GM19372 (cell line): ENCODE measurements around the gene AQP3.
"Not testable (repeated sequence)": the region's sequence is repeated elsewhere in the genome, so short reads cannot be mapped to it uniquely, and the experiment has no call there.

Experiments used
- ATAC-seq: cut with Tn5 transposase; IDR thresholded peaks from one replicate; pipeline ENCODE4 v1.9.1; 2021; ENCODE audit warnings: mild to moderate bottlenecking, low read depth, moderate library complexity; ENCODE audit not compliant: unreplicated experiment

AQP3 gene

DNA sequence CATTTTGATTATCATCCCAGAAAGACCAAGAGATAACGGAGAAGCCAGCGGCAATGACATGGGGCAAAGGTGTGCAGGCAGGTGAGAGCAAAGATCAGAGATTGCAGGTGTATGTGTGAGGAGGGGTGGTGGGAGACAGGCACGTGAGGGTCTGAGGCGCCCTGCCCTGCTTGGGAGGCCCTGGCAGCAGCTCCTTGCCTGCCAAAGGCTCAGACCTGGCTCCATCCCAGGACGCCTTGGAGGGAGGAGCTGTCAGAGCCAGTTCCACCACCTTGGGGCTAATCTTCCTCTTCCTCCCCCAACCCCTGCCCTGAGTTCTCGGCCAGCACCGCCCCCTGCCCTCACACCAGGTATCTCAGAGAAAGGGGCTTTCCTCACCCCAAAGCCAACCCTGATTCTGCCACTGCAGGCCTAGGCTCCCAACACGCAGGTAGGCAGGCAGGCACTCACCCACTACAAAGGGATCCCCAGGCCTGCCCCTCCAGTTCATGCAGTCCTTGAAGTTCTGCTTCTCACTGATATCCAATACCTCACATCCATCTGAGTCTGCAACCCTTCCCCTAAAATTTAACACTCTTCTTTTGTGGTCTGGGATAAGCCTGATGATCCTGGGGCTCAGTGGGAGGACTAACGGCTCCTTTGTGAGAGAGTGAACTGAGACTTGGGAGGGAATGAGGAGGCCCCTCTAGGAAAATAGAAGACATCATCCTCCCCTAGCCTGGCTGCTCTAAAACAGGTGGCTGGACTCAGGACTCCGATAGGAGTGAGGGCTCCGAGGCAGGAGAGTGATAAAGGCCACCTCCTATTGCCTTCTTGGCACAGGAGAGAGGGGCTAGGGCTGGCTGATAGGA, 1.8 kb downstream of the AQP3 start:
- ATAC-seq, result no peak

DNA sequence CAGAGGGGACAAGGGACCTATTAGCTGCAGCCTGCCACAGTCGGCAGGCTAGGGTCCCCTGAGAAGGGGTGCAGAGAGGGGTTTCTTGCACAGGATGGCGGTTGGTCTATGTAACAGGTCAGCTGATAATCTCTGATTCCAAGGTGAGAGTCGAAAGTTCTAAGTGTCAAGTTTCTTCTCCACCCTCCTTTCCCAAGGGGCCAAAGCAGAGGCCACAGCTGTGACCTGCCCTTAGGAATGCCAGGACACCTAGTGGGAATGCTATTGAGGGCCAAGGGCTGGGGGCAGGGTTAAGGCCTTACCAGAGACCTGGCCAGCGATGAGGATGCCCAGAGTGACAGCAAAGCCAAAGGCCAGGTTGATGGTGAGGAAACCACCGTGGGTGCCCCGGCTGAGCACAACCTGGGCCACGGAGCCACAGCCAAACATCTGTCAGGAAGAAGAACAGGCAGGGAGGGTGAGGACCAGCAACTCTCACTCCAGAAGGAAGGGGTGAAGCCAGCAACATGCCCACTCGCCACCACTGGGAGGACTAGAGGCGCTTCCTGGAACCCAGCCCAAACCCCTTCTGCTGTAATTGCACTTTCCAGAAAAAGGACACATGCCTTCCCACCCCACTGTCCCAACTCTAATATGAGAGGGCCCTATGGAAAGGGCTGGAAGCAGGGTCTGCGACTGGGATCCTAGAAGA, 3.8 kb downstream of the AQP3 start:
- no peak for ATAC-seq

DNA sequence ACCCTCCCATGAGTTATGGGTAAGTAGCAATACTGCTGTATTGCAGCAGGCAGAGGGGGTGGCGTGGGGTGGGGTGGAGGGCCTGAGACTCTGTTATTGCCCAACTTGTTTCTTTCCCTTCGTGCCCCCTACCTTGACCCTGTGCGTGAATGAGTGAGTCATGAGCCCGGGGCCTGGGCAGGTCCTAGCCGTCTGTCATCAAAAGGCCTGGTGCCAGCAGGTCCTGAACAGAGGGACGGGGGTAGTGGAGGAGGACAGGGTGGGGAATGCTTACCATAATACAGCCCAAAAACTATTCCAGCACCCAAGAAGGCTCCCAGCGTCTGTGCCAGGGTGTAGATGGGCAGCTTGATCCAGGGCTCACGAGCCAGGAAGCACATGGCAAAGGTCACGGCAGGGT, 4.3 kb downstream of the AQP3 start:
- no peak for ATAC-seq

DNA sequence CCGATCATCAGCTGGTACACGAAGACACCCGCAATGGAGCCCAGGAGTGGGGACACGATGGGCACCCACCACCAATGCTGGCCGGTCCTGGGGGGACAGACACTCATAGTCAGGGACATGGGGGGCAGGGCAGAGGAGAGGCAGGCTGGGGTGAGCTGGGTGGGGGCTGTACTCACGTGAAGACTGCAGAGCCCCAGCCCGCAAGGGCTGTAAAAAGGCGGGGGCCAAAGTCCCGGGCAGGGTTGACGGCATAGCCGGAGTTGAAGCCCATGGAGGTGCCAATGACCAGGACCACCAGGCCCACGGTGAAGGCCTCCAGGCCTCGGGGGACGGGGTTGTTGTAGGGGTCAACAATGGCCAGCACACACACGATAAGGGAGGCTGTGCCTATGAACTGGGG, 5.3 kb downstream of the AQP3 start:
- no peak for ATAC-seq

DNA sequence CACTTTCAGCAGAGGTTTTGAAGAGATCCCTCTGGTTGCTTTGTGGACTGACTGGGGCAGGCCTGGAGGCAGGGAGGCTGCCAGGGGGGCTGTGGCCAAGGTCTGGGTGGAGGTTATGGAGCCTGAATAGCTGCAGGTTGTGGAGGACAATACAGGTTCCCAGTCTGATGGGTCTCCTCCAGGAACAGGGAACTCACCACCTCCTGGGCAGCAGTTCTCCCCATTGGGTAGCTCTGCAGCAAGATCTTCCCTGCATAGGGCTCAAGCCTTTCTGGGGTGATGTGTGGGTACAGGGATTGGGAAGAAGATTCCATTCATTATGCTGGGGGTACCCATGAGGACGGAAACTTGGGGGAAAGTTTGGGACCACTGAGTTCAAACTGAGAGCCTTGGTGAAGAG, 6.8 kb downstream of the AQP3 start:
- no peak for ATAC-seq

DNA sequence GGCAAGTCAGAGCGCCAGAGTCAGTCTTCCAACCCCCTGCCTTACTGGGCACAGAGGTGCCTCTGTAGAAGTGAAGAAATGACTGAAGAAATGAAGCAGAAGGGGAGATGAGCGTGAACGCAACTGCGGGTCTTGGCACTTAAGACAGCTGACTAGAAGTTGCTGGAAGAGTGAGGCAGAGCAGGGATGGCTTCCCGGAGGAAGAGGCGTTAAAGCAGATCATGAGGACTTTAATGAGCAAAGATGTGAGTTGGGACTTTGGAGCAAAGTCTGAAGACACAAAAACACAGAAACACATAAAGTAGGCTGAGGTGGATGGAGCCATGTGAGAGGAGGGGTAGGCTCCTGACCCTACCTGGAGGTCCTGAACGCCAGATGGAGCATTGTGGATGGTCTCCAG, 7.2 kb downstream of the AQP3 start:
- ATAC-seq, result no peak

DNA sequence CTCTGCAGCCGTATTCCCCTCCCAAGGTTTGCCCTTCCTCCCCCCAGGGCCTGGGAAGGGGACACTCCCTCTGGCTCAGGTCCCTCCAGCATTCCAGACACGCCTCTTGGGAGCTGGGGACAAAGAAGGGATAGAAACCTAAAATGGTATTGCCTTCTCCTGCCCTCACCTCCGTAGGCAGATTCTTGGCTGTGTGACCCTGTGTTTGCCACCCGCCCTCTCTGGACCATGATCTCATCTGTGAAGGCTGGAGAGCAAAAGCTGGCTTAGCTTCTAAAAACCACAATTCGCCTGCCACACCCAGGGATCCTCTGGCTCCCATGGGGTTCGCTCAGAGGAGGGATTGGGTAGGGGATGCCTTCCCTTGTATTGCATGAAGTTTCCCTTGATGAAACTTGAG, 7.7 kb downstream of the AQP3 start:
- no peak for ATAC-seq

DNA sequence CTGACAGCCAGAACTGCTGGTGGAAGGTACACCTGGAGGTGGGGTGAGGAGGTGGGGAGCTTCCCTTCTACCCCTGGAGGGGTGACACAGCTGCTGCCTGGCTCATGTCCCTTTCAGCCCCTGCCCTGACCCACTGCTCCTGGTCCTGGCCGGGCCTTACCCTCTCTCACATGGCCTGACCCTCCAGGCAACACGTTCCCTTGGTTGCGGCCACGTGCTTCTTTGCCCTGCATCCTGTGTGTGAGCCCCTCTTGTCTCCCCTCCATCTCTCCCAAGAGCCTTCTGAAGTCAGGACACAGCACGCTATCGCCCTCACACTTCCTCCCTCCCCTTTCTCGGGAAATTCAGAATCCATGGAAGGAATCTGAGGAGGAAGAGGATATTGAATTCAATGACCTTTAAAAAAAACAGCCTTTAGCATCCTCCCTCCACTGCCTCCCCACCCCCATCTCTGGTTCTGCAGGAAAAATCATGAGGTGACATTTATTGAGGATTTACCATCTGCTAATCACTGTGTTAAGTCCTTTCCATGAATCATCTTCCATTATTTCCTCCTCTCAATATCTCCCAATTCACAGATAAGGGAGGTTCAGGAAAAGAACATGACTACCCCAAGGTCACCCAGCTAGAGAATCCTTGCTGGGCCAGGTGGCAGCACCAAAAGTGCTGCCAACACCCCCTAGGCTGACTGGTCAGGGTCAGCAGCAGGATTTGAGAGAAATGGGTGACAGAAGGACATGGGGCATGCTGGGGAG, 8.3 kb downstream of the AQP3 start:
- no peak for ATAC-seq

DNA sequence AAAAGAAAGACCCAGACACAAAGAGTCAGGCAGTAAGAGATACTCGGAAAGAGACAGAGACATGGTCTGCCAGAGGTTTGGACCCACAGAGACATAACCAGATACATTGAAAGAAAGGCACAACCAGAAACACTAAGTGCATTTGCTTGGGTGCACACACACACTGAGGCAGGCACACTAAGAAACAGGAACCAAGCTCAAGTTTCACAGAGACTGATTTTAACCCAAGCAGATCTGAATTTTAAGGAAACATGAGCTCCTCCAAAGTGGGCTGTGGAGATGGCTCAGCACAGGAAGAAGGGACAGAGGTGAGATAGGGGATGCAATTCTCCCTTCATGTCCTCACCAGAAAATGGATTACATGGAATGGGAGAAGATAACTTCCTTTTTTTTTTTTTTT, 9.5 kb downstream of the AQP3 start:
- ATAC-seq, result no peak

DNA sequence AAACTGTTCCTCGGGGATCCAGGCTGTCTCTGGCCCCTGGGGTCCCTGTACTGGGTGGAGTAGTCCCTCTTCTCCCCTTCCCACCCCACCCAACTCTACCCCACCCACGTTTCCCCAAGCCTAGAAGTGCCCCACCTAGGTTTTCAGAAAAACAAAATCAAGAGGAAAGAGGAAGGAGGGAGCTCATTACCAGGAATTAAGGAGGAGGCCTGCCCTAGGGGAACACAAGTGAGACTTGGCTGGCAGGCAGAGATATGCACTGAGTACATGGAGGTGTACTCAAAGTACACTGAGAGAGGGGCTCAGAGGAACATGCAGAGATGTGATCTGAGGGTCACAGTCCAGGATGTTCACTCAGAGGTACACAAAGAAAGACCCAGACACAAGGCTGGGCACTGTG, 10.2 kb downstream of the AQP3 start:
- no peak for ATAC-seq

DNA sequence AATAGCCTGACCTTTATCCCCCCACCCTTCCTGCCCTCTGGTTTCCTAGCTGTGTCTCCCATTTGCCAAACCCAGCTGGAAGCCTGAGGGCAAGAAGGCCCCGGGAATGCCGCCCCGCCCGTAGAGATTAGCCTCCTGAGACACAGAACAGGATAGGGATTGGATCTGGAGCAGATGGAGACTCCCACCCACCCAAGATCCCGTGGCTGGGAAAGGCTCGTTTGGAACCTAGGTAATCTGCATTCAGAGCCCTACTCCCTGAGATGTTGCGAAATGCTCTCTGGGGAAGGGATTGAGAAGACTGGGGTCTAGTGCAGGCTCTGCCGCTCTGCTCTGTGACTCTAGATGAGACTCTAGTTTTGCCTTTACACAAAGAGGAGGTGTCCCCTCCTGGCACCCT, 10.9 kb downstream of the AQP3 start:
- no peak for ATAC-seq

DNA sequence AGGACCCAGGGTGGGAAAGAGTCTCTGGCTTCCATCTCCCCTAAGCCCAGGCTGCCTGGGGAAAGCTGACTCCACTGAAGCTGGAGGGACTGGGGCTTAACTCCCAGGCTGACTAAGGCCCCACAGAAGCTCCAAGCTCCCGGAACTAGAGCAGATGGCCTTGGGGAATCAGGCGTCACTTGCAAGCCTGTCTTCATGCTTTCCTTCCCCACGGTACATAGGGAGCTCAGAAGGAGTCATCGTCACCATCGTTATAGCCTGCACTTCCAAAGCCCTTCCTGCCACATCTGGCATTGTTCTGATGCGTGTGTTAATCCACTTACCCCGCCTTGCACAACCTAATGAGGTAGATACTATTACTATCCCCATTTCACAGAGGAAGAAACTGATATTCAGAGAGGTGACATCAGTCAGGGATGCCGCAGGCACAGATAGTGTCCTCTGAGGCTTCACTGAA, 11.5 kb downstream of the AQP3 start:
- ATAC-seq, result no peak

DNA sequence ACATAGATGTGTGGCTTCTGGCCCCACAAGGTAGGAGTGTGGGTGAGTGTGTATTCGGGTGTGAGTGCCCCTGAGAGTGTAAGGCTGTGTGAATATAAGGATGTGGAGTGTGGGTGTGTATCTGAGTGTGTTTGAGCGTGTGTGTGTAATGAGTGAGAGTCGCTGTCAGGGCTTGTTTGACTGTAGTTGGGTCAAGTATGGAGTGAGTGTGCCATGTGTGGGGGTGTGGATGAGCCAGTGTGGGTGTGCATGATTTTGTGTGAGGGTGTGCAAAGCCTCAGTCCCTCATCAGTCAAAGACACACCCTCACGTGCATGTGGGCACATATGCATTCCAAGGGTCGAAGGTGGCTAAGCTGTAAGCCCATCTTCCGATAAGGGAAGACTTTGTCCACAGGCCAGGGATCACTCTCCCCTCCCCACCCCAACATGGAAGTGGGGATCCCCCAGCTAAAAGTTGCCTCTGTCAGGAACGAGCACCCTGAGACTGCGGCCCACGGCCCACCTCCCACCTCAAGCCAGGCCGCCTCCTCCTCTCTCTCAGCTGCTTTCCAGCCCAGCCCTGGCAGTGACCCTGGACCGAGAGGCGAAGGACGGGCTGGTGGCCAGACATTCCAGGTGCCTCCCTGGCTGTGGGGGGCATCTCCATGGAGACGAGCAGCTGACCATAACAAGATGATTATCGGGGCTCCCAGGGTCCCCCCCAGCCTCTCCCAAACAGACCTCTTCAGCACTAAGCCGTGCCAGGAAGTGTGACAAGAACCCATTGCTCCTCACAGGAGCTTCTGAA, 12.9 kb downstream of the AQP3 start:
- no peak for ATAC-seq

DNA sequence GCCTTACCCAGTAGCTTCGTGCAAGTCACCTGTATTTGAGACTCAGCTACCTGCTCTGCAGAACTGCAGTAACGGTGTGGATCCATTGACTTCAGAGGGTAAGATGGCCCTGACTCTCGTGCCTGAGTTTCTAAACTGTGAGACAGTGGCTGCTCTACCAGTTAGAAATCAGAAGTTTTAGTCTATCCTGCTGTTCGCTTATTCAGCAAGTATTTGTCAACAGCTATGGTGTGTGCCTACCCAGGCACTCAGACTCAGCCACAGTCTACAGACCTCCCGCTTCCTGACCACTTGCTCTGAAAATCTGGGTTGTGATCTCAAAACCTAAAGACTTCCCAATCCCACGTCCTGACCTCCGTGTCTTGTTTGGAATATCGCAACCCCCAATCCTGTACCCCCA, 13.5 kb downstream of the AQP3 start:
- no peak for ATAC-seq

DNA sequence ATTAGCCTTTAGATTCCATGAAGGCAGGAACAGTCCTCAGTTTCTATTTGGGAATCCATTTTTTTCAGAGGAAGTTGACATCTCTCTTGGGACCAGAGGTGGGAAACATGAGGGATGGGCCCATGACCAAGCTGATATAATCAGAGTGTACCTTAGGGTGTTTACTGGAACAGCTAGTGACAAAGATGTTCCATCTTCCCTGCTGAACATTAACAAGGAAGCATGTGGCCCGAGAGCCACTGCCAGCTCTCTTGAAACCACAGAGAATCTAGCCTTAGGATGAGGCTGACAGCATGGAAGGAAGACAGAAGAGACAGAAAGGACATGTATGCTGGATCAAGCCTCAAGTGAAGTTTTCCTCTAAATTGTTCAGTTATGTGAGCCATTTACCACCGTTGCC, 16.0 kb downstream of the AQP3 start:
- ATAC-seq, result no peak

DNA sequence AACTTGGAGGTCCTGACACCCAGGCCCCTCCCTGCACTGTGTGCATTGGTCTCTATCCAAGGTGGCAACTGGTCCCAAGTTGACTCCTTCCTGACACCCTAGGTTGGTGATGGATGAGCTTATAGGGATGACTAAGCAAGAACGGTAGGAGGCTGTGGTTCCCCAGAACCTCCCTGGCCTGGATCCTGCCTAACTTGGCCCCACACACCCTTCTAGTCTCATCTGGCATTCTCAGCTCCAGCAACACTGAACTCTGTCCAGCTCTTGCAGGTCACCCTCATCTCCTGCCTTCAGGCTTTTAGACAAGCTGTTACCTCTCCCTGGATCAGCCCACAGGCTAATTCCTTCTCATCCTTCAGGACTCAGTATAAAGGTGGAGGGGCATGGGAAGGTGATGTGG, 16.5 kb downstream of the AQP3 start:
- no peak for ATAC-seq

DNA sequence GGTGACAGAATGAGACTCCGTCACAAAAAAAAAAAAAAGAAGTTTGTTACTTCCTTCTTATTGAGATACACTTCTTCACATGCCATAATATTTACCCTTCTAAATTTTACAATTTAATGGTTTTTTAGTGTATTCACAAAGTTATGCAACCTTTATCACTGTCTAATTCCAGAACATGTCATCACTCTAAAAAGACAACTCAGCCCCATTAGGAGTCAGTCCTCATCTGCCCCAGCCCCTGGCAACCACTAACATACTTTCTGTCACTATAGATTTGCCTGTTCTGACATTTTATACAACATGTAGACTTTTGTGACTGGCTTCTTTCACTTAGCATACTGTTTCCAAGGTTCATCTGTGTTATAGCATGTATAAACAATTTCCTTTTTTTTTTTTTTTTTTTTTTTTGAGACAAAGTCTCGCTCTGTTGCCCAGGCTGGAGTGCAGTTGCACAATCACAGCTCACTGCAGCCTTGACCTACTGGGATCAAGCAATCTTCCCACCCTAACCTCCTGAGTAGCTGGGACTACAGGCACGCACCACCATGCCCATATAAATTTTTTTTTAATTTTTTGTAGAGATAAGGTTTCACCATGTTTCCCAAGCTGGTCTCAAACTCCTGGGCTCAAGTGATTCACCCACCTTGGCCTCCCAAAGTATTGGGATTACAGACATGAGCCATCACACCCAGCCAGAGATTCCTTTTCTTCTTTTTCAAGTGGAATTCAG, 18.0 kb downstream of the AQP3 start:
- ATAC-seq, result no peak

DNA sequence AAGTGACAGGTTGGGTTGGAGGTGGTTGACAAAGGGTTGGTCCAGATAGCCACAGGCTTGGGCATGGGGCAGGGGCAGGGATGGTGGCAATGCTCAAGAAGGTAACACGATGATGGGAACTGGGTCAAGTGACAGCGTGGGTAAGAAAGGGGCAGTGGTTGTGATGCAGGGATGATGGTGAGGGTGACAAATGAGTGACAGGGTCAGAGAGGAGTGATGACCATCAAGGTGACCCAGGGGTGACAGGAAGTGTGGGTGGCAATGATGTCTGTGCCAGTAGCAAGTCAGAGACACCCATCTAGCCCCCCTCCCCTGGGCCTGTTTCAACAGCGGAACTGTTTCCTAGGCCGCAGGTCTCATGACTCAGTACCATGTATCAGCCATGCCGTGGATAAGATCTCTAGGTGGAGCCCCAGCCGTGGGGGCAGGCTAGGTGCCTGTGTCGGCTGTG, 20.5 kb downstream of the AQP3 start:
- ATAC-seq, result no peak

DNA sequence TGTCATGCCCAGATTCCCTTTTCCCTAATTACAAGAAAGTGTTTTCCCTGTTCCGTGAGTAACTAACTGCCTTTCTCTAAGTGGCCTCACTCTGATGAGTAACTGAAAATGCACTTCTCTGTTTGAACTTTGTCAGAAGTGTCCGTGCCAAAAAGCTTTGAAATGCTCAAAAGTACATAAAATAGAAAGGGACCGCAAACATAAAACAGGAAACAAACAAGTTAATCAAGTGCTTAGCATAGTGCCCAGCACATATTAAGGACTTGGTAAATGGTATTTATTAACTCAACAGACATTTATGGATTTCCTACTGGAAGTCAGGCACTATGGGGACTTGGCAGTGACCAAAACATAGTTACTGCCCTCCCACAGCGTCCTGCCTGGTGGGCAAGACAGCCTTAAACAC, 22.3 kb downstream of the AQP3 start:
- ATAC-seq, result no peak

DNA sequence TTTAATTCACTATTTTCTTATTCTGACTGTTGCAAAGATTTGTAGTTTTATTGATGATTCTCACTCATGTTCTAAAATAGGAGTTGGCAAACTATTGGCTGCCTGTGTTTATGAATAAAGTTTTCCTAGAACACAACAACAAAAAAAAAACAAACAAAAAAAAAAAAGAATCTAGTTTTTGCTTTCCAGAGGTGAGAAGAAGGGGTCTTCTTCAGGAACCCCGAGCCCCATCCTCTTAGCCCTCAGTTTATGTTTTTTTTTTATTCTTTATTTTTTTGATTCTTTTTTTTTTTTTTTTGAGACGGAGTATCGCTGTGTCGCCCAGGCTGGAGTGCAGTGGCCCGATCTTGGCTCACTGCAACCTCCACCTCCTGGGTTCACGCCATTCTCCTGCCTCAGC, 22.9 kb downstream of the AQP3 start:
- ATAC-seq, result not testable (repeated sequence)
